Right hindlimb (tissue), 1 donor: ENCODE data around the gene MOB3B.
"Not testable (repeated sequence)": the region's sequence is repeated elsewhere in the genome, so short reads cannot be mapped to it uniquely, and the experiment has no call there.

Source experiments
- DNase-seq: peaks from one replicate; pipeline ENCODE4 v3.0.0-alpha.2; 2018

Gene MOB3B

DNA sequence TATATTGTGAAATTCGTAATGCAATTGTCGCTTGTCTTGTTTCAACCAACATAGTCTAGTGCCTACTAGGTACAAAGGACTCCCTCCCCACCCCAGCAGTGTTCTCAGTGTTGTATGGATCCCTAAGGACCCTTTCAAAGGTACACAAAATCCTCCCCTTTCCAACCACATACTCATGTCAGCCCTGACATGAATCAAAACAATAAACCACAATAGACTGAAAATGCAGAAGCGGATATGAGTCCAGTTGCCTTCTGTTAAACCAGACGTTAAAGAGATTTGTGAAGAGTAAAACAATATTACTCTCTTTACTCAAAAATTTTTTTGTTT is 87.9 kb downstream of the MOB3B start:
- DNase-seq, result no peak

DNA sequence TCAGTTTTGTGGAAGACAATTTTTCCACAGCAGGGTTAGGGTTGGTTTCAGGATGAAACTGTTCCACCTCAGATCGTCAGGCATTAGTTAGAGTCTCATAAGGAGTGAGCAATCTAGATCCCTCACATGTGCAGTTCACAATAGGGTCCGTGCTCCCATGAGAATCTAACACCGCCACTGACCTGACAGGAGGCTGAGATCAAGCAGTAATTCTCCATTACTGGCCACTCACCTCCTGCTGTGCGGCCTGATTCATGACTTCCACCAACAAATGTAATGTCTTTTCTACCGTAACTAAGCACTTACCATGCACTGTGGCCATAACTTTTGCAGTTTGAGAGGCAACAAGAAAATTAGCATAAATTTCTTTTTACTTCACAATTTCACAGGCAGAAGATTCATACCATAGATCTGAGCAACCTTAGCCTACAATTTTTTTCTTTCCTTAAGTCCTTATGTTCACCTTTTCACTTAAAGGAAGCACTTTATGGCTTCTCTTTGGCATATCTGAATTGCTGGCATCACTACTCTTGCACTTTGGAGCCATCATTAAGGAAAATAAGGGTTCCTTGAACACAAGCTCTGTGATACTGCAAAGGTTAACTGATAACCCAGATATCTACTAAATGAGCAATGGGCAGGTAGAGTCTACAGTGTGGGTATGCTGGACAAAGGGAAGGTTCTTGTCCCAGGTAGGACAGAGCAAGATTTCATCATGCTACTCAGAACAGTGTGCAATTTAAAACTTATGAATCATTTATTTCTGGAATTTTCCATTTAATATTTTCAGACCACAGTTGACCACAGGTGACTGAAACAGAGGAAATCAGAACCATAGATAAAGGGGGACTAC is 88.5 kb downstream of the MOB3B start:
- no peak for DNase-seq

DNA sequence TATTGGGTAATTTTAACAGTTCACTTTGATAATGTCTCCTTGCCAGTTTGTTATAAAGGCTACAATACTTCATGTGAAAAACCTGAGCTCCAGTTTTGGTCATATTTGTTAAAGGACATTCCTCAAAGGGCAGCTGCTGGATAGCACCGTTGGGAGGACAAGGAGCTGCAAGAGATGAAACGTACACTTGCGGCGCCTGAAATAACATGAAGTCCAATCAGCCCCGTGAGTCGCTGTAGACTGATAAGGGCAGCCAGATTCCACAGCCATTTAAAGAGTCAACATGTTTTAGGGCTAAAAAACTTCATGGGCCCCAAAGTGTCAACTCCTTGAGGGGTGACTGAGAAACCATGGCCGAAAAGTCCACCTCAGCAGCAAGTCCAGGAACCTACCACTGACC is 91.1 kb downstream of the MOB3B start:
- no peak for DNase-seq

DNA sequence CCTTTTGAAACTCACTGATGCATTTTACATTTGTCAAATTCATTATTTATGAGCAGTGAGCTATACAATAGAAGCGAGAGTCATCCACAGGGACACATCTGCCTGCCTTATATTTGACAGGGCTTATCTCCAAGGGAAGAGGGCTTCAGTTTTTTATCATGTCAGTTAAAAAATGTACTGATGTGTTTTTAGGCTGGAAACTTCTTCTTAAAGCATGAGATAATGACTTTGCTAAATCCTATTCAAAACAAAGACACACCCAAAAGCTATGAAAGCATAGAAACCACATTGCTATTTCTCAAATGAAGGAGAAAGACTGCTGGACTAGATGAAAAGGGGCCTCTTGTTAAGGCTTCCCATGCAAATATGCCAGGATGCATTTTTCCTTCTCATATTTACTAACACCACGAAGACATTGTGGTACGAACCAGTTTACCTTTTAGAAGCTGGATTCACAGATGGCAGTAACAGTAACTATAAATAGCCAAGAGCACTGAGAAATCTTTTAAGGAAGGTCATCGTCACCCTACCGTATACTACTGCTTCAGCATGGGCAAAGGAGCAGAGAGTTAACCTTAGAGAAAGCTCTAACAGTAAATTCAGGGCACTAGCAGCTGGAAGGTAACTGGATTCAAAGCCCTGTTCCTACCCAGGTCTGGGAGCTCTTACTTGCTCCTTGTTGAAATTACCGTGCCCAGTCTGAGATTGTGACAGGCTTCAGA is 91.8 kb downstream of the MOB3B start:
- DNase-seq, result no peak

DNA sequence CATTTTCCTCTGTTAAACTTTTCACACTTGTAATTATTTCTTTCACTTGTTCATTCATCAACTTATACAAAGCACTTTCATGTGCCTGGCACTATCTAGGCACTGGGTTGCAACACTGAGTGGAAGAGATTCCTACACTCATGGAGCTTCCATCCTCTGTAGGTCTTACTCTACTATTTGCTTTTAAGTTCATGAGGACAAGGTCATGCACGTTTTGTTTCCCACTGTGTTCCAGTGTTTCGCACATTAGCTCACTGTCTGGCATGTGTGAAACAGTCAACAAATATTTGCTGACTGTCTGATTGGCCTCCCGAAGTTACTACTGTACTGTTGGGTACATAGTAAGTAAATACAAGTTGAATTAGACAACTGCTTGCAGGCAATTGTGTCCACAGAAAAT is 93.4 kb downstream of the MOB3B start:
- DNase-seq, result no peak

DNA sequence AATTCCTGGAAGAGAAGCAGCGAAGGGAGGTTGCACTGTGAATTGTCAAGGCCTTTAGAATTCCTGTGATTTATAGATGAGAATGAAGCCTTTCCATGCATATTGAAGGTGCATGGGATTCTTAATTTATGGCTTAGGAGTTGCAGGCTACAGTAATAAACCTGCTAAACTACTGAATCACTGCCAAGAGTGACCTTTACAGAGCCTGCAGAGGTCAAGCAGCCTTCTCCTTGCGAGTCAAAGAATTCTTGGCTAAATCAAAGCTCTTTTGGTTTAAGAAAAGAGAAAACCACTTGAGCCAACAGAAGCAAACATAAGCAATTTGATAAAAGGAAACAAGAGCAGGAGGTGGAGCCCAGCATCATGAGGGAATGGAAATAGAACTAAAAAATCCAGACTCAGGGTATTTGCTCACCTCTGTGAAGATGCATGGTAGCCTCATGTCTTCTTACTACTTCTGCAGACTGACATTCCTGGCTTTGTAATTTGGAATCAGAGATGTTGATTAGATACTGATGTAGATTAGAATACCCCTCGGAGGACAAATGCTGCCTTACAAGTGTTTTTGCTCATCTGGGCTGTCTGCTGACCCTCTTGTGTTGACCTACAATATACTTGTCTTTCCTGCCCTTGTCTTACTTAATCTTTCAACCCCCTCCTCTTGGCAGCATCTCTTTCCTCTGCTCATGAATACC is 95.8 kb downstream of the MOB3B start:
- DNase-seq, result no peak

DNA sequence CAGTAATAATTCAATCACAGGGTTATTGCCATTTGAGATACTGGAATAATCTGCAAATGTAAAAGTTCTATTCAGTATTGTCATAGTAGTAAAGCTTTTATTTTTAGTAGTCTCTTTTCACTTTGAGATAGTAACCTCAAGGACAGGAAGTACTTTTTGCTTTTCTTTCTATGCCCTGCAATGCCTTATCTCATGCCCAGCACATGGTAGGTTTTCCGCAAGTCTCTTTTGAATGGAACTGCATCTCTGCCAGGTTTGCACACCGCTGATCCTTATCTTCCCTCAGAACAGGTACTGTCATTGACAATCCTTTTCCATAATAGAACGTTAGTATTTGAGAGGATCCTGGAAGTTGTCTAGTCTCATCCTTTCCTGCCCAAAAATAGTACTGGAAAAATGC is 97.3 kb downstream of the MOB3B start:
- DNase-seq, result no peak

DNA sequence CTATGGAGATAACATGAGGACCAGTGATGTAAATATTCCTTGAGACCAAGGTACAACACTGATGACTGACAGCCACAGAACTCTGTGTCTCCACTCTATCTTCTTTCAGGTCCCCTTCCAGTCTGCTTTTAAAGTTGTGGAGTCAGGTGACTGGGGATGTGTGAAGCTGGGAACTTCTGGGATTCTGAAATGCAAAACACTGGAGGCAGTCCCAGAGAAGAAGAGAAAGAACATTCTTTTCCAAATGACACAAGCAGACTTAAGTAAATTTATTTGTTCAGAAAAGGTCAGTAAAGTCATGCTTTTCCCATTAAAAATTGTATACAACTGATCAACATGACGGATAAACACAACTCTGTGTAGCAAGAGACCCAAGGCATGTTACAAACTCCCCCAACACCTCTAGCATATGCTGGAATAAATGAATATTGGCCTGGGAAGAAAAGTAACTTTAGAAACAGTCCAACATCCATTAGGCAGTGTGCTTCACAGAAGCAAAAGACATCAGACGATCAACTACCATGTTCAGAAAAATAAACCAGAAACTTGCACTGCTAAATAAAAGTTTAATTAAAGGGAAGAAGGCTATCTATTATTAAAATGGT is 98.0 kb downstream of the MOB3B start:
- no peak for DNase-seq

DNA sequence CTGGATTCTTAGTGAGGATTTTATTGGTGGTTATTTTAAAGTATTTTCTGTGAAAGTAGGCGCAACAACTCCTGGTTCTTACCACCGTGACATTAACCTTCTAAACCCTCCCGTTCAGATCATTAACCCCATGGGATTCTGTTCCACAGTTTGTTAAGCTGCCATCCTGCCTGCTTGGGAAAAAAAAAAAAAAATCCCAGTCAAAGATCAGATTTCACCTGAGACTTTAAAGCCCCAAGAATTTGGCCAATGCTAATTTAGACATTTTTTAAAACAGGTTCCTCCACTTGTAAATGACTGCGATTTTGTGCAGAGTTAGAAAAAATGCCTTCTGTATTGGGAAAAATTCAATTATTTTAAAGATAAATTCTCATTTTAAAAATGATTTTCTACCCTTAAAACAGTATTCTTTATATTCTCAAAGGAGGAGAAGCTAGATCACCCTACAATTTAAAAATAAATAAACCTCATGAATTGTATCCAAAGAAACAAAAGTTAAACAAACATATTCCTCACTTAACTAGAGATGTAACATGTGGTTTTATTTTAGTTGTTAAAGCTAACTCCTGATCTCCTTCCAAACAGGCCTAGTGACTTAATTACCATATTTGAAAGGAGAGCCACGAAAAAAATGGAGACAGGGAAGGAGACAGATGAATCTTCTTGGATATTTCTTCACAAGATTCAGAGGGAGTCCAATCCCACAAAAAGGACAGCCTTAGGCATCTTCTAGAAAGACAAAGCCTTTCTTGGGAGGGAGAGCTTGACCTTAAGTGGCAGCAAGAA is 98.7 kb downstream of the MOB3B start:
- no peak for DNase-seq

DNA sequence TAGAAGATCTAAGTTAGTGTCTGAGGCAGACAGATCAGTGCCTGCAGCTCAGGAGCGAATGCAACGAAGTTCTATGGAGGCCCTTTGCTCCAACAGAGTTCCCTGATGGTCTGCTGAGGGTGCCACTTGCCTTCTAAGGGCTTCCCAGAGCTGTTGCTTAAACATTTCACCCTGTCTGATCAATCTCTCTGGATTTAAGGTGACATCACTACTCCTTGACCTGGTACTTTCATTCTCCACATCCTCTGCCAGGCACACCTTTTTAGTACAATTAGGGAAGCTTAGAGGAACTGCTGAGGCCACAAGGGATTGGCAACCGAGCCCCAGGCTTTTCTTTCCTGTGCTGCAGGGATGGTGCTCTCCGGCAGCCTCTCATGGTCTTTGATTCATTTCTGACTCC is 99.7 kb downstream of the MOB3B start:
- no peak for DNase-seq

DNA sequence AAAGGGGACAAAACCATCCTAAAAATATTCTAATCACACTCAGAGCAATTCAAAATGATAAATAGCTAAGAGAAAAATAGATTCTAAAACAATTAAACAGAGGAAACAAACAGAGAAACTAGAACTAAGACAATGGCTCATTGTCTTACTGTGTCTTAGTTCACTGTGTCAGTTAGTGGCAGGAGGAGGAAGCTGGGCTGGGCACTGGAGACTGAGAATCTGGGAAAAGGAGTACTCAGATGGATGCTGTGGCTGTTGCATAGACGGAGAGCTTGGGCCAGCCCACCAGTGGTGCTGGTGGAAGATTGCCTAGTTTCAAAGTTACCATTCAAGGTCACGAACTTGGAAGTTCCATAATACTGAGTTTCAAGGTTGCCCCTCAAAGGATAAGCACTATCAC is 100.2 kb downstream of the MOB3B start:
- DNase-seq, result no peak

DNA sequence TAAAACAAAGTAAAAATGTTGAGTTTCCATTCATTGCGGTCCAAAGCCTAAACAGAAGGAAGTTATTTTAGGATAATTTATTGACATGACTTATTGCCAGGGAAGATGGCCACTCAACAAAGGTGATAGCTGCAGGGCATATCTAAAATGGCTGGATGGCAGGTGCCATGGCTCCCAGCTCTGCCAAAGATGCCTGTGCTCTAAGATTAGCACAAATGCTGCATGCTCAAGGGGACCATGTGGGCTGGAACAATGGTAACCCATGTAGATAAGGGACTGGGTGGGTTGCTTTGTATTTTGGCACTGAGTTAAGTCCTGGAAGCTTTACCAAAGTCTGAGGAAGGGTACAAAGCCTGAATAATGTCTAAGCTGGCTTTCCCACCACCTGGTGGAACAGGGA is 101.1 kb downstream of the MOB3B start:
- DNase-seq, result no peak

DNA sequence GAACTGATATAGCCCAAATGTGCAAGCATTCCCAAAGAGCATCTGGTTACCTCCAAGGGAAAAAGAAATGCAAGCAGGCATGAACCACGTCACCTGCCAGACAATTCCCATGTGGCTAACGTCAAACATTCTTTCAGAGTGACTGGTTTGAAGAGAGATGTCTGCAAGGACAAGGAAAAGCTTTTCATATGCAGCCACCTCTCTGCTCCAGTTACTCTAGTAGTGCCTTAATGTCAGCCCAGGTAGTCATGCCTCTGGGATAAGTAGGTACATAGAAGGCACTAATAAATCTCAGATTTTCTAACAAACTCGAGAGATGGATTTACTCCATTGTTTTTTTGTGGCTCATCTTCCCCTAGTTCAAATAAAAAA is 102.4 kb downstream of the MOB3B start:
- no peak for DNase-seq

DNA sequence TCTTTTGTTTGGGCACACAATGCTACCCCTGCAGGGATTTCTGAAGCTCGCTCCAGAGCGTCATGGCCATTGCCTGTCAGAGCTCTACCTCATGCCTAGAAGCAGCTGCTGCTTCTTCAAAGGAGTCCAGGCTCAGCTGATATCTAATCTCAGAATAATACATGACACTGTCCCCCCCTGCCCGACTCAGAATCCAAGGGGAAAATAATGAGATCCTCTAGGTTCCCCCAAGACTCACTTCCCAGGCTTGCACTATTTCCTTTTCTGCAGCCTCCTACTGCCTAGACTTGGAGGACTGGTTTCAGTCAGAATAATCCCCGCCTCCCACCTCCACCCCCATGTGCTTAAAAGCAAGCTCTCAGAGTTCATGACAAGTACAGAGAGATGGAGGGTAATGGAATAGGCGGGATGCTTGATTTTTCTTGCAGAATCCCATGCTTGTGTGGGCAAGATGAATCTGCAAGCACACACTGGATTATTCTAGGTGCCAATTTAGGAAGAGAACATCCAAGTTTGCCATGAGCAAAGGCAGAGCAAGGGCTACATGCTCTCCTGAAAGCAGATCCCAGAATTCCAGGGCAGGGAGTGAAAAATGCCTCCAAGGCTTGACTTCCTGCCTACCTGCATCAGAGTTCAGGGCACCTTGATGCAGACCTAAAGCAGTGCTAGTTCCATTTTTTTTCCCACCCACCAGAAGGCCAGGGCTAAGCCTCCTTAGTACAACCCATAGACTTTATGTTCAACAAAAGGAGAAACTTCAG is 102.9 kb downstream of the MOB3B start:
- DNase-seq, result no peak

DNA sequence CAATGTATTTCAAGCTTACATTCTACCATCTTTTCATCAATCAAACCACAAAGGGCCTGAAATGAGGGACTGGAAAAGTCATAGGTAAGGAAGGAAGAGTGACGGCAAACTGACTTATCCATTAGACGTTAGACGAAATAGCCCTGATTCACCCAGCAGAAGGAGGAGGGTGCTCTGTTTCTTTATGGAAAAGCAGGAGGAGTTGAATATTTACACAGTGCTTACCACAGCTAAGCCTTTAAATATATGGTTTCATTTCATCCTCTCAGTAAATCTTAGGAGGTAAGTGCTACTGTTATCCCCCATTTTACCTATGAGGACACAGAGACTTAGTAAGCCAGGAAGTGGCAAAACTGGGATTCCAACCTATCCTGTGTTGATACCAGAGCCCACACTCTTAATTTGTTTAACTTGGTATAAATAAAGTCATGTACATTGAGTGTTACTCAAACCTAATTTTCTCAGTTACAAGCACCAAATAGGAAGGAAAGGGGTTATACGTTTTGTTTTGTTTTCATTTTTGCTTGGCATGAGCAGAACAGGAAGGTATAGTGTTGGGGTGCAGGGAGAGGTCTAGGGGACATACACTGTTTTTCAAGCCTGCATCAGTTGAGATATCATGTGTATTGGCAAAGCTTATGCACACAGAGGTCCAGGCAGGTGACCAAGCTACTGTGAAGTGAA is 103.6 kb downstream of the MOB3B start:
- DNase-seq, result no peak

DNA sequence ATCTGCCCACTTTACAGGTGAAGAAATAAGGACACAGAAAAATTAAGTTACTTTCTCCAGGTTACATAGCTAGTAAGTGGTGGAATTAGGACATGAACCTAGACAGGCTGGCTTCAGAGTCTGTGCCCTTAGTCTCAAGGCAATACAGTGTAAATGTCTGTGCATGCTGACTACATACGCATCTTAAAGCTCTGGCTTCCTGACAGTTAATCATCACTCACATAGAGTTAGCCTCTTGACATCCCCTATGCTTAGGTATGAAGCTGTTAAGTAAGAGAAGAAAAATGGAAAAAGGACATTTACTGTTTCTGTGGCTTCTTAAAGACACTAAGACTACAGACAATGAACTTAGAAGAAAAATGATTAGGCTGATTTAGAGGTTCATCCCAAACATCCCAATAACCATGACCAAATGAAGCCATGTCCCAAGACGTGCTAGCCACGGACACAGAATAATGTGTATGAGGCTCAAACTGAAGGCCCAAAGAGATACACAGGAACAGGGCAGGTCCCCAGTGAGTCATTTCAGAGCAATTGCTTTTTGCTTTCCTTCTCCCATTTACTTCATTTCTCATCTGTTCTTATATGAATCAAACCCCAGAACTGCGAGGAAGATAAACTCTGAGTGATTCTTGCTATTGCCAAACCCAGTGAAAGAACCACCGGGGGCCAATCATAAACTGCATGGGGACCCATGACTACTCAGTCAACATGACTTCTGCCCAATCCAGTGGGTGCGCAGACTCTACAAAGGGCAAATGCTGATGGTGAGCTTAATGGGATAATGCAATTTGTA is 105.5 kb downstream of the MOB3B start:
- DNase-seq, result no peak

DNA sequence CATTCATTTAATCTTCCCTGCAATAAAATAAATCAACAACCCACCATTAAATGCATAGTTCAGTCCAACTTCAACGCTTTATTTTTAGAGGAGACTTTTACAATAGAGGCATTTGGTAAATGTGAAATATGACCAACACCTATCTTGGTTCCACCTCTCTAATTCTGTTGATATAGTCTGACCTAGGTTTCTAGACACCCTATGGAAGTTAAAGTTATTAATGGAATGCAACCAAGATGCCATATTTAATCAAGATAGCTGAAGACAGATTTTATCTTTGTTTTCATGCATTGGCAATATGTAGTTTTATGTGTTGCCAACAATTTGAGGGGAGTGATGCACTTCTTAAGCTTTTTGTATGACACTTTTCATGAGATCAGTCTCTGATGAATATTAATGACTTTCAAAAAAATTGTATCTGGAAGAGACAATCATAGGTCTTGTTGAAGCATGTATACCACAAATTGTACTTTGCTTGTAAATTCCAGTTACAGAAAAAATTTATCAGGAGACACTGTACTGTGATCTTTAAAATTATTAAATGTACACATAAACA is 107.3 kb downstream of the MOB3B start:
- no peak for DNase-seq

DNA sequence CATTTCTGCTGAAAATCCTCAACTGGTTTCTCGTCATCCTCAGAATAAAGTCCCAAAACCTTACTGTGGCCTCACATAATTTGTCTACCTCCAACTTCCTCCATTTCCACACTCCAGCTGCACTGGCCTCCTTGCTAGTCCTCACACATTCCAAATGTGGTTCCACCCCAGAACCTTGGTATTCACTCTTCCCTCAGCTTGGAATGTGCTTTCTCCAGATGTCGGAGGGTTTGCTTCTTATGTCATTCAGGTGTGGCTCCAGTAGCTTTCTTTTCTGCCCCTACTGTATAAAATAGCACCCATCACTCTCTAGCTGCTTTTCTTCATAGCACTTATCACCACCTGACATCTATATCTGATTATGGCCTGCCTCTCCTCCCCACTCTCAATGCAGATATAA is 108.0 kb downstream of the MOB3B start:
- no peak for DNase-seq

DNA sequence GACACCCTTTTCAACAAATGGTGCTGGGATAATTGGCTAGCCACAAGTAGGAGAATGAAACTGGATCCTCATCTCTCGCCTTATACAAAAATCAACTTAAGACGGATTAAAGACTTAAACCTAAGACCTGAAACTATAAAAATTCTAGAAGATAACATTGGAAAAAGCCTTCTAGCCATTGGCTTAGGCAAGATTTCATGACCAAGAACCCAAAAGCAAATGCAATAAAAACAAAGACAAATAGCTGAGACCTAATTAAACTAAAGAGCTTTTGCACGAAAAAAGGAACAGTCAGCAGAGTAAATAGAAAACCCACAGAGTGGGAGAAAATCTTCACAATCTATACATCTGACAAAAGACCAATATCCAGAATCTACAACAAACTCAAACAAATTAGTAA is 110.1 kb downstream of the MOB3B start:
- DNase-seq, result not testable (repeated sequence)

DNA sequence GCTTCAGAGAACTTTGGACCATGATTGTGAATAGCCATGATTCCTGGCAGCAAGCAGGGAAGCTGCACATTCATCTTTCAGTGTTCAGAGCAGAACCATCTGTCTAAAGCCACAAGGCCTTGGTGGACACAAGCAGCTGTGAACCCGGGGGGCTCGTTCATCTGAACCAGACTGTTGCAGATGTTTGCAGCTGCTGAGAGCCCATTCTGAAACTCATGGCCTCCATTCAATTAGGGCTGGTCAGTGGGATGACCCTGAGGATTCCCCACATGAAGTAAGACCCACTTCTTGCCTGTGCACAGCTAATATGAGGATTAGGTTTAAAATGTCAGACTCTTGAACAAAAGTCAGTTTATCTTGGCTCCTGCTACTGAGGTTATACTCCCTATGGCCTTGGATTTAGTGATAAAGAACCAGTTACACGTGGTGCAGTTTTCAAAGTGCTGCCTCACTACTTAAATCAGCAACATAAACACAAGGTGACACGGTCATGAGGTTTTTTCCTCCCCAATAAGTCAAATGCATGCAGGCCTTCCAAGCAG is 115.3 kb downstream of the MOB3B start:
- DNase-seq, result peak; percentile 91
